GM18505 (cell line): ENCODE results near the gene ATAD1.
A peak's percentile ranks its signal among the peaks of the same experiment; 100 is the strongest.

Experiments used
- ATAC-seq: cut with Tn5 transposase; IDR thresholded peaks from one replicate; pipeline ENCODE4 v1.9.1; 2021; ENCODE audit not compliant: unreplicated experiment
- POLR2A ChIP-seq: IDR thresholded peaks from 4 replicates; pipeline ENCODE4 v1.6.1; 2011; ENCODE audit warnings: borderline replicate concordance; ENCODE audit not compliant: insufficient read depth, insufficient read length; ENCODE audit errors: extremely low read depth

The ATAD1 gene

GRCh38 chr10:87765666-87766376 is 52.2 kb downstream of the ATAD1 start:
- no peak for ATAC-seq
- TF ChIP-seq POLR2A: no peak

GRCh38 chr10:87764072-87764934 is 53.7 kb downstream of the ATAD1 start:
- no peak for TF ChIP-seq POLR2A
- no peak for ATAC-seq

GRCh38 chr10:87763086-87763861 is 54.8 kb downstream of the ATAD1 start:
- TF ChIP-seq POLR2A: no peak
- no peak for ATAC-seq

GRCh38 chr10:87761892-87762291 is 56.1 kb downstream of the ATAD1 start:
- ATAC-seq: peak; percentile 64
- TF ChIP-seq POLR2A: no peak

- ATAC-seq: no peak
- TF ChIP-seq POLR2A: no peak
Observed at GRCh38 chr10:87761153-87761552, 56.9 kb downstream of the ATAD1 start.

- TF ChIP-seq POLR2A: no peak
- no peak for ATAC-seq
Observed at GRCh38 chr10:87760195-87760905, 57.7 kb downstream of the ATAD1 start.

- no peak for ATAC-seq
Observed at GRCh38 chr10:87759551-87759950, 58.5 kb downstream of the ATAD1 start.

GRCh38 chr10:87757685-87758084 is 60.3 kb downstream of the ATAD1 start:
- no peak for TF ChIP-seq POLR2A
- ATAC-seq: no peak

More at GRCh38 chr10:87759551-87759950, 58.5 kb downstream of the ATAD1 start:
- TF ChIP-seq POLR2A: no peak

GRCh38 chr10:87753995-87754866 is 63.8 kb downstream of the ATAD1 start:
- TF ChIP-seq POLR2A: no peak
- ATAC-seq: no peak

GRCh38 chr10:87752566-87752965 is 65.5 kb downstream of the ATAD1 start:
- no peak for ATAC-seq
- TF ChIP-seq POLR2A: no peak

GRCh38 chr10:87751274-87751673 is 66.8 kb downstream of the ATAD1 start:
- ATAC-seq: no peak
- TF ChIP-seq POLR2A: no peak

- no peak for TF ChIP-seq POLR2A
- ATAC-seq: no peak
Observed at GRCh38 chr10:87750817-87751216, 67.2 kb downstream of the ATAD1 start.
